Caco-2 (cell line): Measurements from ENCODE around the gene HRH4. TPM values are rescaled to one million over a fixed set of nuclear protein-coding genes. Genes with fewer than 3 reads are reported as not detected.

Experiments used
- BruUV-seq: library from RNA; stranded (reverse); fragments of 400-500 nt; replicated peaks from 2 replicates; lab custom pipeline; 2021; lab: Mats Ljungman, UMichigan
- CTCF ChIA-PET: fragments of 300-600 bp; sonication (Branson Sonifier 250); formaldehyde crosslinking; loops from one replicate; lab custom pipeline; 2022; ENCODE audit warnings: antibody characterized with exemption; lab: Charles Lee
- POLR2A ChIA-PET: fragments of 300-600 bp; sonication (Branson Sonifier 250); formaldehyde crosslinking; loops from one replicate; lab custom pipeline; 2022; ENCODE audit warnings: antibody characterized with exemption; lab: Charles Lee
- DNase-seq, 2 experiments: peaks; one replicate each; pipeline versions ENCODE4 v3.0.0 to v3.0.0-alpha.2; 2020 to 2022
- H3K27me3 ChIP-seq: replicated peaks from 2 replicates; pipeline ENCODE4 v1.6.0; 2011; ENCODE audit warnings: low read length; ENCODE audit not compliant: control insufficient read depth, insufficient read depth
- H3K36me3 ChIP-seq: 2 replicates; pipeline ENCODE4 v1.5.1; 2011; ENCODE audit warnings: low read length; ENCODE audit not compliant: control insufficient read depth, insufficient read depth
- H3K4me1 ChIP-seq: fragments of 250-450 bp; sonication (Bioruptor Pico); 2 replicates; pipeline ENCODE4 v1.5.1; 2020; ENCODE audit warnings: mild to moderate bottlenecking
- H3K4me3 ChIP-seq: 2 replicates; pipeline ENCODE4 v1.5.1; 2011; ENCODE audit warnings: low read depth, mild to moderate bottlenecking, control low read depth, low read length
- H3K9me3 ChIP-seq: fragments of 250-450 bp; sonication (Bioruptor Pico); 2 replicates; pipeline ENCODE4 v1.5.1; 2020; ENCODE audit warnings: mild to moderate bottlenecking, moderate library complexity
- H3K27ac Mint-ChIP-seq: one replicate; pipeline ENCODE4 v1.8.0; 2022; ENCODE audit warnings: mixed read lengths; ENCODE audit not compliant: unreplicated experiment
- H3K27me3 Mint-ChIP-seq: one replicate; pipeline ENCODE4 v1.8.0; 2022; ENCODE audit warnings: mixed read lengths; ENCODE audit not compliant: insufficient read depth, unreplicated experiment
- H3K36me3 Mint-ChIP-seq: one replicate; pipeline ENCODE4 v1.8.0; 2022; ENCODE audit warnings: mild to moderate bottlenecking, mixed read lengths; ENCODE audit not compliant: insufficient read depth, unreplicated experiment
- H3K4me1 Mint-ChIP-seq: one replicate; pipeline ENCODE4 v1.8.0; 2022; ENCODE audit warnings: low read depth, mixed read lengths; ENCODE audit not compliant: unreplicated experiment
- H3K4me3 Mint-ChIP-seq: one replicate; pipeline ENCODE4 v1.8.0; 2022; ENCODE audit warnings: mild to moderate bottlenecking, moderate library complexity, mixed read lengths; ENCODE audit not compliant: unreplicated experiment
- H3K9me3 Mint-ChIP-seq: one replicate; pipeline ENCODE4 v1.8.0; 2022; ENCODE audit warnings: mixed read lengths; ENCODE audit not compliant: unreplicated experiment
- CTCF ChIP-seq, 2 experiments: fragments of 200-600 bp in 1 of 2; IDR thresholded peaks; 1 replicate in 1 of 2; 2 replicates in 1 of 2; pipeline versions ENCODE4 v1.5.1 to v1.8.0; 2011 to 2022; ENCODE audit warnings: antibody characterized with exemption in 1 of 2, control low read depth in 1 of 2, inconsistent platforms in 1 of 2, low read depth in 1 of 2, low read length in 1 of 2, mild to moderate bottlenecking in 1 of 2, moderate library complexity in 1 of 2; ENCODE audit not compliant: insufficient read depth in 1 of 2, severe bottlenecking in 1 of 2, unreplicated experiment in 1 of 2
- intact Hi-C: fragments of 100-400 bp; cut with micrococcal nuclease; formaldehyde crosslinking; loops from one replicate; pipeline ENCODE4 v1.10.0; 2022; ENCODE audit not compliant: unreplicated experiment
- total RNA-seq: library from RNA; stranded (reverse); gene quantifications from 2 replicates; pipeline ENCODE4 v1.2.3, GENCODE V29; 2022

HRH4 gene
- total RNA-seq, 1 experiment from 2014 or later: not detected

GRCh38 chr18:24488824-24489493, 28.5 kb downstream of the HRH4 start:
- Mint-ChIP-seq H3K4me1 (no peaks in the 10 kb centered on the region), H3K4me3 (no peak overlapping the region), H3K36me3 (no peaks in the 10 kb centered on the region), H3K9me3 (no peaks in the 10 kb centered on the region), H3K27ac (no peak overlapping the region), H3K27me3 (no peaks in the 10 kb centered on the region)
- Histone ChIP-seq H3K27me3 (no peaks in the 10 kb centered on the region), H3K4me3 (no peak overlapping the region), H3K36me3 (no peaks in the 10 kb centered on the region), H3K9me3 (no peaks in the 10 kb centered on the region), H3K4me1 (no peaks in the 10 kb centered on the region)
- intact Hi-C loops: loop anchor here (5.0 kb wide), 1 partner anchor 48 kb away; no protein-coding TSS in a partner anchor
- peak in 1 of 2 experiments; percentile 29 for DNase-seq
- ChIA-PET CTCF (interaction anchor here (0.7 to 2.4 kb wide), 16 partner anchors 8 to 533 kb away, joined by 3 to 22 read pairs (median 4); partner anchors contain the start of gene CABYR), POLR2A (no interaction called here)
- peak in 1 of 2 experiments; percentile 42 for TF ChIP-seq CTCF (IDR thresholded peaks at IDR 0.05; ENCODE audit: insufficient read depth in 1 of 2, low read depth in 1 of 2, low read length in 1 of 2, severe bottlenecking in 1 of 2, unreplicated experiment in 1 of 2)
- BruUV-seq: no TSS peak

GRCh38 chr18:24490539-24490938, 30.1 kb downstream of the HRH4 start:
- Mint-ChIP-seq H3K27me3 (no peaks in the 10 kb centered on the region), H3K36me3 (no peaks in the 10 kb centered on the region), H3K27ac (no peak overlapping the region), H3K9me3 (no peaks in the 10 kb centered on the region), H3K4me3 (no peak overlapping the region), H3K4me1 (no peaks in the 10 kb centered on the region)
- CTCF ChIA-PET: no interaction called here
- no TSS peak for BruUV-seq
- POLR2A ChIA-PET: no interaction called here
- H3K4me1 ChIP-seq: no peaks in the 10 kb centered on the region
- H3K4me3 ChIP-seq: no peak overlapping the region
- intact Hi-C loops: no loop called here
- DNase-seq: no peak
- no peaks in the 10 kb centered on the region for H3K27me3 ChIP-seq
- no peak for TF ChIP-seq CTCF (IDR thresholded peaks at IDR 0.05; ENCODE audit: insufficient read depth in 1 of 2, low read depth in 1 of 2, low read length in 1 of 2, severe bottlenecking in 1 of 2, unreplicated experiment in 1 of 2)
- H3K9me3 ChIP-seq: no peaks in the 10 kb centered on the region
- H3K36me3 ChIP-seq: no peaks in the 10 kb centered on the region

GRCh38 chr18:24491927-24492834, 31.7 kb downstream of the HRH4 start:
- ChIA-PET POLR2A (interaction anchor here (0.6 kb wide), 1 partner anchor 95 kb away, joined by 3 read pairs; no protein-coding TSS in a partner anchor), CTCF (no interaction called here)
- H3K4me3 ChIP-seq: no peak overlapping the region
- H3K27me3 ChIP-seq: no peaks in the 10 kb centered on the region
- no TSS peak for BruUV-seq
- H3K4me1 Mint-ChIP-seq: no peaks in the 10 kb centered on the region
- H3K27ac Mint-ChIP-seq: no peak overlapping the region
- H3K9me3 Mint-ChIP-seq: no peaks in the 10 kb centered on the region
- H3K9me3 ChIP-seq: no peaks in the 10 kb centered on the region
- H3K36me3 Mint-ChIP-seq: no peaks in the 10 kb centered on the region
- H3K27me3 Mint-ChIP-seq: no peaks in the 10 kb centered on the region
- DNase-seq: no peak
- intact Hi-C loops: no loop called here
- no peaks in the 10 kb centered on the region for H3K4me1 ChIP-seq
- H3K4me3 Mint-ChIP-seq: no peak overlapping the region
- no peak for TF ChIP-seq CTCF (IDR thresholded peaks at IDR 0.05; ENCODE audit: insufficient read depth in 1 of 2, low read depth in 1 of 2, low read length in 1 of 2, severe bottlenecking in 1 of 2, unreplicated experiment in 1 of 2)
- no peaks in the 10 kb centered on the region for H3K36me3 ChIP-seq
